Measurements from ENCODE around the gene WWOX. TPM values are rescaled to one million over a fixed set of nuclear protein-coding genes. Genes with fewer than 3 reads are reported as not detected.

WWOX gene
- total and polyA plus RNA-seq, 2 of the 8 experiments (the other 6 are each of a cell fraction or from before 2014, with no cell fraction given): 5.4 to 16.7 TPM

- Histone ChIP-seq H3K9ac (replicated peaks in 1 of 4; ENCODE audit: extremely low read depth in 1 of 4, low read depth in 3 of 4, low read length in 3 of 4) (no peak overlapping the region), H3K4me3 (ENCODE audit: extremely low read depth in 1 of 4, insufficient read depth in 2 of 4, low read depth in 3 of 4, low read length in 4 of 4) (no peak overlapping the region), H3K14ac (ENCODE audit: insufficient read length) (no peak overlapping the region), H3K79me1 (ENCODE audit: low read depth, low read length) (no peaks in the 10 kb centered on the region), H3K27ac (ENCODE audit: low read depth, low read length) (no peak overlapping the region), H2AK5ac (ENCODE audit: low read depth, low read length) (no peak overlapping the region), H3K23me2 (ENCODE audit: low read depth, low read length) (no peaks in the 10 kb centered on the region), H2BK5ac (ENCODE audit: low read depth, low read length) (no peak overlapping the region), H3K23ac (ENCODE audit: insufficient read length) (no peak overlapping the region), H2BK12ac (ENCODE audit: low read depth, low read length) (no peak overlapping the region), H4K8ac (ENCODE audit: extremely low read depth, insufficient read depth, low read length) (no peak overlapping the region), H3K4me1 (replicated peaks in 1 of 4; ENCODE audit: control insufficient read depth in 3 of 4, insufficient read depth in 4 of 4, low read length in 3 of 4) (peaks cover 0 to 6% (median 2%) of the 10 kb centered on the region in 4 experiments; a peak in 2 of 7 replicates), H3K79me2 (ENCODE audit: control insufficient read depth in 1 of 2, insufficient read depth in 2 of 2, low read length in 2 of 2) (no peaks in the 10 kb centered on the region), H4K20me1 (replicated peaks in 1 of 2; ENCODE audit: control insufficient read depth in 1 of 2, insufficient read depth in 2 of 2, low read length in 2 of 2) (no peaks in the 10 kb centered on the region), H3K56ac (replicated peaks; ENCODE audit: insufficient read length, low read depth, low read length) (no peak overlapping the region), H3K18ac (ENCODE audit: extremely low read depth, low read length) (no peak overlapping the region), H3K9me3 (ENCODE audit: insufficient read depth in 2 of 2, low read depth in 1 of 2, low read length in 1 of 2) (no peaks in the 10 kb centered on the region), H3K4me2 (ENCODE audit: insufficient read depth in 1 of 2, low read depth in 2 of 2, low read length in 2 of 2) (no peak overlapping the region), H3K27me3 (replicated peaks in 1 of 4; ENCODE audit: control insufficient read depth in 3 of 4, extremely low read depth in 1 of 4, insufficient read depth in 3 of 4, low read length in 3 of 4) (no peaks in the 10 kb centered on the region), H4K5ac (ENCODE audit: insufficient read length, low read depth, low read length) (no peak overlapping the region), H2BK15ac (ENCODE audit: low read length) (no peak overlapping the region), H2AFZ (ENCODE audit: low read length) (no peak overlapping the region), H2BK20ac (ENCODE audit: low read length) (no peak overlapping the region), H2BK120ac (replicated peaks; ENCODE audit: low read depth, low read length) (no peak overlapping the region), H4K91ac (replicated peaks; ENCODE audit: insufficient read length, low read length) (no peak overlapping the region), H3K36me3 (ENCODE audit: control insufficient read depth in 2 of 4, insufficient read depth in 4 of 4, low read length in 3 of 4) (no peaks in the 10 kb centered on the region), H3K4ac (replicated peaks; ENCODE audit: insufficient read length, low read depth, low read length) (no peak overlapping the region)
- 92% methylated on average over 4 of the region's 4 CpGs; no CpG with 5 or more reads in 1 of the 2 experiments for WGBS, 2 experiments (ENCODE audit: extremely low coverage in 1 of 2, insufficient coverage in 1 of 2, insufficient read length in 1 of 2, insufficient replicate concordance in 2 of 2, low coverage in 1 of 2, low lambda C conversion rate in 2 of 2, missing lambda C conversion rate in 1 of 2)
- DNase-seq (ENCODE audit: low read depth in 1 of 2, low spot score in 2 of 2) (no peak), FAIRE-seq (no peak)
- ChIA-PET CTCF (ENCODE audit: partially characterized antibody) (no interaction called here), POLR2A (ENCODE audit: partially characterized antibody) (no interaction called here)
- TF ChIP-seq HDAC2 (IDR thresholded peaks at IDR 0.05; ENCODE audit: borderline replicate concordance in 1 of 2, low read depth in 2 of 2, low read length in 2 of 2) (no peak), CEBPB (IDR thresholded peaks at IDR 0.05; ENCODE audit: low read depth, low read length) (no peak), BCL11A (IDR thresholded peaks at IDR 0.05; ENCODE audit: low read depth in 2 of 2, low read length in 2 of 2) (no peak), SRF (IDR thresholded peaks at IDR 0.05; ENCODE audit: low read depth, low read length) (no peak), GABPA (IDR thresholded peaks at IDR 0.05; ENCODE audit: borderline replicate concordance, insufficient read depth, low read length) (no peak), EGR1 (IDR thresholded peaks at IDR 0.05; ENCODE audit: borderline replicate concordance, low read depth, low read length) (no peak), FOSL1 (IDR thresholded peaks at IDR 0.05; ENCODE audit: insufficient read depth, low read depth, low read length) (no peak), SIN3A (conservative IDR thresholded peaks at IDR 0.05 in 1 of 2, IDR thresholded peaks at IDR 0.05 in 1 of 2; ENCODE audit: low read depth in 1 of 2, low read length in 2 of 2) (no peak), POLR2AphosphoS5 (IDR thresholded peaks at IDR 0.05; ENCODE audit: low read depth, low read length) (no peak), CTBP2 (IDR thresholded peaks at IDR 0.05; ENCODE audit: borderline replicate concordance, insufficient read depth, insufficient read length, low read length) (no peak), SP4 (IDR thresholded peaks at IDR 0.05; ENCODE audit: low read length) (no peak), MAX (IDR thresholded peaks at IDR 0.05) (no peak), ATF3 (IDR thresholded peaks at IDR 0.05; ENCODE audit: insufficient read depth, low read depth, low read length) (no peak), CBX5 (IDR thresholded peaks at IDR 0.05; ENCODE audit: low read depth, low read length) (no peak)
Observed at GRCh38 chr16:78645657-78646056, 546.2 kb downstream of the WWOX start.

Data from H1 (cell line).